Body of pancreas (tissue), 4 donors: Measurements from ENCODE around the gene BRCA1. TPM values are rescaled to one million over a fixed set of nuclear protein-coding genes. Genes with fewer than 3 reads are reported as not detected.
"Not testable (repeated sequence)": the region's sequence is repeated elsewhere in the genome, so short reads cannot be mapped to it uniquely, and the experiment has no call there.

Experiments
- ATAC-seq: fragments of 150-250 bp; one replicate; pipeline ENCODE4 v1.9.1; 2016
- DNase-seq, 4 donors: peaks; one replicate each; pipeline ENCODE4 v3.0.0-alpha.2; 2019
- H3K27ac ChIP-seq, 4 donors: fragments of 200-600 bp; sonication (generic); 1 replicate in 3 of 4; 2 replicates in 1 of 4; pipeline versions ENCODE4 v1.5.1 to v1.6.1; 2016 to 2019; ENCODE audit warnings: mild to moderate bottlenecking in 1 of 4, mixed read lengths in 1 of 4, moderate library complexity in 1 of 4
- H3K27me3 ChIP-seq, 2 donors: fragments of 200-600 bp; sonication (generic); one replicate each; pipeline ENCODE4 v1.6.0; 2016; ENCODE audit warnings: mild to moderate bottlenecking in 1 of 2
- H3K36me3 ChIP-seq, 2 donors: fragments of 200-600 bp; sonication (generic); replicated peaks in 1 of 2; 2 replicates each; pipeline ENCODE4 v1.5.1; 2016; ENCODE audit warnings: low read depth in 2 of 2; ENCODE audit not compliant: insufficient read depth in 1 of 2
- H3K4me1 ChIP-seq: fragments of 200-600 bp; sonication (generic); one replicate; pipeline ENCODE4 v1.6.0; 2016
- H3K4me3 ChIP-seq, 2 donors: fragments of 200-600 bp; sonication (generic); 1 replicate in 1 of 2; 2 replicates in 1 of 2; pipeline ENCODE4 v1.5.1; 2016 to 2019
- H3K9me3 ChIP-seq, 3 donors: fragments of 200-600 bp; sonication (generic); 1 replicate in 2 of 3; 2 replicates in 1 of 3; pipeline ENCODE4 v1.5.1; 2016
- POLR2A ChIP-seq, 3 donors: fragments of 450-650 bp; IDR thresholded peaks; one replicate each; pipeline ENCODE4 v1.6.1; 2016; ENCODE audit warnings: antibody characterized with exemption in 3 of 3, mild to moderate bottlenecking in 2 of 3
- WGBS, 2 donors: methylation state at CpG; one replicate each; pipeline ENCODE4 v1.1.5; 2017; 5-methylcytosine and 5-hydroxymethylcytosine counted together
- intact Hi-C: fragments of 100-400 bp; cut with DNase I; formaldehyde crosslinking; loops from one replicate; pipeline ENCODE4 v1.15.1; 2023
- total RNA-seq, 2 donors: library from RNA; depleted of rRNA; stranded (reverse); fragments of >200 nt; gene quantifications; one replicate each; pipeline ENCODE4 v1.1.0, GENCODE V29; 2016
- TF ChIP-seq, protein P1 (sequence below), 7 experiments: fragments of 450-650 bp in 4 of 7; fragments of 200-600 bp in 3 of 7; sonication (generic) in 3 of 7; IDR thresholded peaks; one replicate each; pipeline ENCODE4 v1.5.1; 2016 to 2019; ENCODE audit warnings: antibody characterized with exemption in 7 of 7

The BRCA1 gene
- total RNA-seq, 2 donors from 2014 or later: 2.6 to 7.6 TPM

DNA sequence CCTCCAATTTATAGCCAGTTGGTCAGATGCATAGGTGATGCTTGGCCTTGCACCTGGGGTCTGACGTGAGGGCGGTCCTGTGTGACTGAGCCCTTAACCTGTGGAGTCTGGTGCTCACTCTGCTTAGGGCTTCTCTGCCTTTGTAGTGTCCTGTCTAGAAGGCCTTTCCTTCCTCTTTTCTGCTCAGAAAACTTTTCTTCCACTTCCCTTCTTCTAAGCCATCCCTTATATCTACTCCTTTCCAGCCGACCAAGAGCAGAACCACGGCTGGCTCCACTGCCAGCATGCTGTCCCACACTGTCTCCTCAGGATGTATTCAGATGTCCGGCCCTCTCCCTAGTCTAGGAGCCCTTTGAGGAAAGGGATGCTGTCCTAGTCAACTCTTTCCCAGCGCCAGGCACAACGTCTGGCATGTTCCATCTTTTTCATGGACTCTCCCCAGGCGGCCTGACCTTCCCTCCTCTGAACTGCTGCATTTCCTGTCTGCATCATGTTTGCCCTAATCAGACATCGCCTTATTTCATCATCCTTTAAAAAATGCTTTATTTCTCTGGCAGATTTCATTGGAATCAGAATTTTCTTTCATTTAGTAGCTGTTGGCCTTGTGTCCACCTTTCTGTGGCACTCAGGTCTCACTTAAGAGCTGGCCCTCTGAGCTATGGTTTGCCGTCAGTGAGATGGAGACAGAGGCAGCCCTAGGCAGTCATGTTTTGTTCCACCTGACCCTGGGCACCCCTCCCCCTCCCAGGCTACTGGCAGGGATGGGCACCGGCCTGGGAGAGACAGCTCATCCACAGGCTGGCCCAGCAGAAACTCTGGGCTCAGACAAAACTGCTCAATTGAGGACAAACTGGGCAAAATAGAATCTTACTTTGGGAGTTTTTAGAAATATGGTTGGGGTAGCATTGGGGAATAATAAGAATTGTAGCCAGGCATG, 15.5 kb upstream of the BRCA1 start:
- no peaks in the 10 kb centered on the region for H3K36me3 ChIP-seq
- TF ChIP-seq, protein P1, sequence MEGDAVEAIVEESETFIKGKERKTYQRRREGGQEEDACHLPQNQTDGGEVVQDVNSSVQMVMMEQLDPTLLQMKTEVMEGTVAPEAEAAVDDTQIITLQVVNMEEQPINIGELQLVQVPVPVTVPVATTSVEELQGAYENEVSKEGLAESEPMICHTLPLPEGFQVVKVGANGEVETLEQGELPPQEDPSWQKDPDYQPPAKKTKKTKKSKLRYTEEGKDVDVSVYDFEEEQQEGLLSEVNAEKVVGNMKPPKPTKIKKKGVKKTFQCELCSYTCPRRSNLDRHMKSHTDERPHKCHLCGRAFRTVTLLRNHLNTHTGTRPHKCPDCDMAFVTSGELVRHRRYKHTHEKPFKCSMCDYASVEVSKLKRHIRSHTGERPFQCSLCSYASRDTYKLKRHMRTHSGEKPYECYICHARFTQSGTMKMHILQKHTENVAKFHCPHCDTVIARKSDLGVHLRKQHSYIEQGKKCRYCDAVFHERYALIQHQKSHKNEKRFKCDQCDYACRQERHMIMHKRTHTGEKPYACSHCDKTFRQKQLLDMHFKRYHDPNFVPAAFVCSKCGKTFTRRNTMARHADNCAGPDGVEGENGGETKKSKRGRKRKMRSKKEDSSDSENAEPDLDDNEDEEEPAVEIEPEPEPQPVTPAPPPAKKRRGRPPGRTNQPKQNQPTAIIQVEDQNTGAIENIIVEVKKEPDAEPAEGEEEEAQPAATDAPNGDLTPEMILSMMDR (IDR thresholded peaks at IDR 0.05): no peak
- TF ChIP-seq POLR2A (IDR thresholded peaks at IDR 0.05): no peak

DNA sequence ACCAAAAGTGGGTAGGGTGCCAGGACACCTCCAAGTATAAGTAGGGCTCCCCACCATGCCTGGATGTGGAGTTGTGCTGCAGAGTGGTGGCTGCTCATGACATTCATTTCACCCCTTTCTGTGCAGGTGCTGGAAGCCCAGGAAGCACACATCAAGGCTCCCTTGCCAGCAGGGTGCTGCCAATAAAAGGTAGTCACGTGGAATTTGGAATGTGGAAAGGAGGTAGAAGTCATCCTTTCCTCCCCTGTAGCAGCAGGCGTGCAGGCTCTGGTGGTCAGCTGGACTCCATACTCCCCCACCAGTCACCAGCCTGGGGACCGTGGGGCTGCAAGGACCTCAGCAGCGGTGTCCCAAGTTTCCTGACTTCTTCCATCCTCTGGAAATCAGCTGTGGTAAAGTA, 13.4 kb upstream of the BRCA1 start:
- not testable (repeated sequence) for H3K36me3 ChIP-seq, ATAC-seq, H3K4me3 ChIP-seq, H3K4me1 ChIP-seq, H3K27ac ChIP-seq, H3K27me3 ChIP-seq, H3K9me3 ChIP-seq, DNase-seq
- 100% methylated on average over 2 to 3 of the region's 4 CpGs for WGBS, 2 donors
- intact Hi-C loops: loop anchor here (10.0 kb wide), 1 partner anchor 114 kb away; the partner anchor contains the start of genes RND2 and VAT1

More for the DNA sequence above, 15.5 kb upstream of the BRCA1 start:
- 80 to 92% methylated on average over 11 of the region's 11 CpGs for WGBS, 2 donors
- Histone ChIP-seq H3K4me3 (no peak overlapping the region), H3K9me3 (no peaks in the 10 kb centered on the region), H3K27me3 (no peaks in the 10 kb centered on the region), H3K4me1 (no peaks in the 10 kb centered on the region), H3K27ac (no peak overlapping the region)
- no peak for ATAC-seq
- intact Hi-C loops: no loop called here
- no peak for DNase-seq

DNA sequence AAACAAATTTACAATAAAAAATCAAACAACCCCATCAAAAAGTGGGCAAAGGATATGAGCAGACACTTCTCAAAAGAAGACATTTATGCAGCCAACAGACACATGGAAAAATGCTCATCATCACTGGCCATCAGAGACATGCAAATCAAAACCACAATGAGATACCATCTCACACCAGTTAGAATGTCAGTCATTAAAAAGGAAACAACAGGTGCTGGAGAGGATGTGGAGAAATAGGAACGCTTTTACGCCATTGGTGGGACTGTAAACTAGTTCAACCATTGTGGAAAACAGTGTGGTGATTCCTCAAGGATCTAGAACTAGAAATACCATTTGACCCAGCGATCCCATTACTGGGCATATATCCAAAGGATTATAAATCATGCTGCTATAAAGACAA, 11.4 kb upstream of the BRCA1 start:
- not testable (repeated sequence) for H3K27ac ChIP-seq, H3K36me3 ChIP-seq, H3K4me1 ChIP-seq, H3K9me3 ChIP-seq, DNase-seq, ATAC-seq, H3K4me3 ChIP-seq, H3K27me3 ChIP-seq
- intact Hi-C loops: loop anchor here (10.0 kb wide), 1 partner anchor 112 kb away; the partner anchor contains the start of genes RND2 and VAT1
- WGBS, 2 donors: 75 to 77% methylated on average over 3 of the region's 3 CpGs

DNA sequence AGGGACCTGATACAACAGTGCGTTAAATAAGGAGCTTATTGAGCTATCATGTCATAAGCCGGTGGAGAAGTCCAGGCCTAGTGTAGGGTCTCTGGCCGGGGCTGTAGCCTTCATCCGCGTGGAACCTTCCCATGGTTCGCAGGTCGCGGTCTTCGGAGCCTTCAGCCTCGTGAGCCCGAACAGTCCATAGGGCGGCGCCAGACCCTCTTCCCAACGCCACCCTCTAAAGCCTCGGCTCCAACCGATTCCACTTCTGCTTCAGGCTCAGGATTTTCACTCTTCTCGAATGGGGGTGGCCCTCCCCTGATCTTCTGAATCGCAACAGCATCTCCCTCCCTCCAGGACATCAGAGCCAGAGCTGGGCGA, 10.3 kb upstream of the BRCA1 start:
- H3K4me1 ChIP-seq: no peaks in the 10 kb centered on the region
- ATAC-seq (no peak), DNase-seq (no peak)
- 91 to 94% methylated on average over 19 of the region's 19 CpGs for WGBS, 2 donors
- H3K27me3 ChIP-seq: no peaks in the 10 kb centered on the region
- no peak for TF ChIP-seq POLR2A (IDR thresholded peaks at IDR 0.05)
- TF ChIP-seq, protein P1 (IDR thresholded peaks at IDR 0.05): no peak
- no peak overlapping the region for H3K4me3 ChIP-seq
- no peaks in the 10 kb centered on the region for H3K9me3 ChIP-seq
- intact Hi-C loops: loop anchor here (10.0 kb wide), 1 partner anchor 111 kb away; the partner anchor contains the start of genes RND2 and VAT1
- peaks cover 0 to 3% of the 10 kb centered on the region in 2 donors for H3K36me3 ChIP-seq
- H3K27ac ChIP-seq: no peak overlapping the region

DNA sequence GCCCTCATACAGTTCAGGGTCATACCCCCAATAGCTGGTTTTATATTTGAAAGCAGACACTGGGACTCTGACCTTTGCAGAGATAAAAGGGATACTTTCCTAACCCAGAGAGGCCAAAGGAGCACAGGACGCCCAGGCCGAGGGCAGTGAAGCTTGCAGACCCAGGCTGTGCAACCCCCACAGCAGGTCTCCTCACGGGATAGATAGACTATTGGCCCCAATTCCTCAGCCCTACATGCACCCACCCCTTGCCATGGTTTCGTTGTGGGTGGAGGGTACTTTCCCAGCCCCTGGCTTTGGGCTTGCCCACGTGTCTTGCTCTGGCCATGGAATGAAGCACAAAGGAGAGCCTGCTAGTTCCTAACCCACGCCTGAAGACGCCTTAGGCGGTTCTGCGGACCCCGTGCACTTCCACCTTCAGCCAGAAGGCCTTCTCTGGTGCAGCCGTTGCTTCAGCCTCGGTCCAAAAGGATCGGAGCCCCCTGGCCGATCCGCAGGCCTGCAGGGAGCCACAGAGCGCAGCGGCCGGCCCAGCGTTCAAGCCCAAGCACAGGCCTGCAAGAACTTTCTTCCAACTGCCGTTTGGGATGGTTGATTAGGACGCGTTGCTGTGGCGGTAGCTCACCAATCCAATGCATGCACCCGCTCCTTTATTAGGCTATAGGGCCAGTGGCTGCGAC, 9.8 kb upstream of the BRCA1 start:
- no peak for ATAC-seq
- no peaks in the 10 kb centered on the region for H3K27me3 ChIP-seq
- peaks cover 4% of the 10 kb centered on the region for H3K4me1 ChIP-seq
- intact Hi-C loops: loop anchor here (10.0 kb wide), 1 partner anchor 110 kb away; the partner anchor contains the start of genes RND2 and VAT1
- H3K36me3 ChIP-seq: peaks cover 0 to 3% of the 10 kb centered on the region in 2 donors
- TF ChIP-seq POLR2A (IDR thresholded peaks at IDR 0.05): no peak
- TF ChIP-seq, protein P1 (IDR thresholded peaks at IDR 0.05): no peak
- H3K9me3 ChIP-seq: no peaks in the 10 kb centered on the region
- H3K4me3 ChIP-seq: no peak overlapping the region
- no peak for DNase-seq
- 92 to 97% methylated on average over 24 to 25 of the region's 25 CpGs for WGBS, 2 donors
- no peak overlapping the region for H3K27ac ChIP-seq

DNA sequence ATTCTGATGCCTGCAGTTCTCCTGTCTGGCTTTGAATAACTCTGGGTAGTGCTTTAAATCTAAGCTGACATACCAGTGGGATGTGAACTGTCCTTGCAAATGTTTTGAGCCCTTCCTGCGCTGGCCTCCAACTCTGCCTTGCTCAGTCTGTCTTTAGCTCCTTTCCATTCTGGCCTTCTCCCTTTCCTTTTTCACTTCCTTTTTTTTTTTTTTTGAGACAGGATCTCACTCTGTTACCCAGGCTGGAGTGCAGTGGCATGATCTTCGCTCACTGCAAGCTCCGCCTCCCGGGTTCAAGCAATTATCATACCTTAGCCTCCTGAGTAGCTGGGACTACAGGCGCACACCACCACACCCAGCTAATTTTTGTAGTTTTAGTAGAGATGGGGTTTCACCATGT, 8.3 kb upstream of the BRCA1 start:
- H3K36me3 ChIP-seq, H3K27ac ChIP-seq, ATAC-seq, H3K27me3 ChIP-seq, DNase-seq, H3K4me3 ChIP-seq, H3K9me3 ChIP-seq: not testable (repeated sequence)
- peaks cover 18% of the 10 kb centered on the region for H3K4me1 ChIP-seq
- intact Hi-C loops: loop anchor here (10.0 kb wide), 1 partner anchor 109 kb away; the partner anchor contains the start of genes RND2 and VAT1
- WGBS, 2 donors: 89 to 93% methylated on average over 5 of the region's 5 CpGs
